NCI-H748 treated with DMSO at 0.1 percent for 48 hours (cell line): ENCODE results near the gene EMB.
"Not testable (repeated sequence)": the region's sequence is repeated elsewhere in the genome, so short reads cannot be mapped to it uniquely, and the experiment has no call there.

ENCODE experiments used
- DNase-seq: peaks from one replicate; lab custom pipeline; 2025; lab: John Stamatoyannopoulos, UW

The EMB gene

GRCh38 chr5:50421184-50421950, 19.7 kb downstream of the EMB start:
- not testable (repeated sequence) for DNase-seq

GRCh38 chr5:50420343-50420935, 20.6 kb downstream of the EMB start:
- DNase-seq, result no peak

- DNase-seq, result not testable (repeated sequence)
These were observed 21.4 kb downstream of the EMB start for GRCh38 chr5:50419656-50420055.

GRCh38 chr5:50416637-50417036, 24.5 kb downstream of the EMB start:
- not testable (repeated sequence) for DNase-seq

GRCh38 chr5:50415912-50416311, 25.2 kb downstream of the EMB start:
- DNase-seq, result no peak

- not testable (repeated sequence) for DNase-seq
These were observed 30.2 kb downstream of the EMB start for GRCh38 chr5:50410932-50411331.

GRCh38 chr5:50406877-50407276, 34.2 kb downstream of the EMB start:
- no peak for DNase-seq

- DNase-seq, result no peak
These were observed 39.8 kb downstream of the EMB start for GRCh38 chr5:50401336-50401735.

- DNase-seq, result not testable (repeated sequence)
These were observed 47.0 kb downstream of the EMB start for GRCh38 chr5:50393925-50394609.

GRCh38 chr5:50392289-50392688, 48.8 kb downstream of the EMB start:
- not testable (repeated sequence) for DNase-seq

- DNase-seq, result not testable (repeated sequence)
These were observed 56.7 kb downstream of the EMB start for GRCh38 chr5:50384381-50384780.

GRCh38 chr5:50376696-50377095, 64.4 kb downstream of the EMB start:
- DNase-seq, result not testable (repeated sequence)

- DNase-seq, result not testable (repeated sequence)
These were observed 71.6 kb downstream of the EMB start for GRCh38 chr5:50369287-50370033.

- no peak for DNase-seq
These were observed 75.4 kb downstream of the EMB start for GRCh38 chr5:50365426-50366251.

GRCh38 chr5:50364535-50365309, 76.4 kb downstream of the EMB start:
- not testable (repeated sequence) for DNase-seq

- DNase-seq, result no peak
These were observed 81.9 kb downstream of the EMB start for GRCh38 chr5:50359187-50359586.

GRCh38 chr5:50352382-50352781, 88.7 kb downstream of the EMB start:
- no peak for DNase-seq
